Trophoblast cell (in vitro differentiated cells and primary cell): ENCODE measurements around the gene HMGN1.

Experiments
- DNase-seq, 2 donors: peaks; one replicate each; pipeline ENCODE4 v3.0.0-alpha.2; 2016
- H2AFZ ChIP-seq: 2 replicates; pipeline ENCODE4 v1.6.1; 2013; ENCODE audit warnings: low read length, moderate library complexity, mild to moderate bottlenecking; ENCODE audit not compliant: insufficient read depth, poor library complexity
- H2AK5ac ChIP-seq: 2 replicates; pipeline ENCODE4 v1.6.1; 2013; ENCODE audit warnings: mild to moderate bottlenecking, low read length
- H2BK120ac ChIP-seq: 2 replicates; pipeline ENCODE4 v1.6.1; 2013; ENCODE audit warnings: low read length, mild to moderate bottlenecking, moderate library complexity; ENCODE audit not compliant: insufficient read depth, poor library complexity
- H2BK12ac ChIP-seq: 2 replicates; pipeline ENCODE4 v1.6.1; 2013; ENCODE audit warnings: mild to moderate bottlenecking, low read length, moderate library complexity
- H2BK5ac ChIP-seq: 2 replicates; pipeline ENCODE4 v1.6.1; 2013; ENCODE audit warnings: low read length, low read depth, moderate library complexity, mild to moderate bottlenecking; ENCODE audit not compliant: poor library complexity
- H3K14ac ChIP-seq: 2 replicates; pipeline ENCODE4 v1.6.1; 2013; ENCODE audit warnings: mild to moderate bottlenecking, low read length
- H3K18ac ChIP-seq: 2 replicates; pipeline ENCODE4 v1.6.1; 2013; ENCODE audit warnings: mild to moderate bottlenecking, low read length
- H3K23ac ChIP-seq: 2 replicates; pipeline ENCODE4 v1.6.1; 2013; ENCODE audit warnings: low read length
- H3K27ac ChIP-seq: 2 replicates; pipeline ENCODE4 v1.5.1; 2013; ENCODE audit warnings: low read depth, mild to moderate bottlenecking, inconsistent platforms, low read length, moderate library complexity
- H3K27me3 ChIP-seq: 2 replicates; pipeline ENCODE4 v1.6.1; 2013; ENCODE audit warnings: inconsistent platforms, mild to moderate bottlenecking, low read length, moderate library complexity; ENCODE audit not compliant: insufficient read depth
- H3K36me3 ChIP-seq, 2 experiments: 1 replicate in 1 of 2; 2 replicates in 1 of 2; pipeline ENCODE4 v1.6.1; 2013; ENCODE audit warnings: low read length in 2 of 2, mild to moderate bottlenecking in 2 of 2, moderate library complexity in 1 of 2; ENCODE audit not compliant: insufficient read depth in 2 of 2, control insufficient read depth in 1 of 2
- H3K4ac ChIP-seq: 2 replicates; pipeline ENCODE4 v1.6.1; 2013; ENCODE audit warnings: low read depth, mild to moderate bottlenecking, low read length, moderate library complexity
- H3K4me1 ChIP-seq, 2 experiments: 1 replicate in 1 of 2; 2 replicates in 1 of 2; pipeline ENCODE4 v1.6.1; 2013; ENCODE audit warnings: low read length in 2 of 2, mild to moderate bottlenecking in 2 of 2, moderate library complexity in 1 of 2; ENCODE audit not compliant: insufficient read depth in 2 of 2, control insufficient read depth in 1 of 2
- H3K4me2 ChIP-seq: 2 replicates; pipeline ENCODE4 v1.6.1; 2013; ENCODE audit warnings: inconsistent platforms, mild to moderate bottlenecking, low read length, moderate library complexity
- H3K4me3 ChIP-seq: 2 replicates; pipeline ENCODE4 v1.5.1; 2013; ENCODE audit warnings: mild to moderate bottlenecking, low read depth, low read length, inconsistent platforms
- H3K79me1 ChIP-seq: one replicate; pipeline ENCODE4 v1.6.1; 2013; ENCODE audit warnings: low read length
- H3K79me2 ChIP-seq: 2 replicates; pipeline ENCODE4 v1.6.1; 2013; ENCODE audit warnings: low read length, mild to moderate bottlenecking; ENCODE audit not compliant: control insufficient read depth, insufficient read depth, poor library complexity
- H3K9ac ChIP-seq: 2 replicates; pipeline ENCODE4 v1.6.1; 2013; ENCODE audit warnings: mild to moderate bottlenecking, low read length
- H3K9me3 ChIP-seq: 2 replicates; pipeline ENCODE4 v1.6.1; 2013; ENCODE audit warnings: low read depth, mild to moderate bottlenecking, control low read depth, inconsistent platforms, low read length; ENCODE audit not compliant: insufficient read depth
- H4K12ac ChIP-seq: 2 replicates; pipeline ENCODE4 v1.6.1; 2013; ENCODE audit warnings: low read depth, mild to moderate bottlenecking, low read length, moderate library complexity
- H4K8ac ChIP-seq: 2 replicates; pipeline ENCODE4 v1.6.1; 2013; ENCODE audit warnings: low read depth, mild to moderate bottlenecking, low read length, moderate library complexity
- H4K91ac ChIP-seq: one replicate; pipeline ENCODE4 v1.6.1; 2013; ENCODE audit warnings: low read depth, mild to moderate bottlenecking, low read length, moderate library complexity
- WGBS: extraction: QIAGEN DNeasy Blood & Tissue Kit; methylation state at CpG from one replicate; pipeline ENCODE4 v1.1.7; 2013; ENCODE audit warnings: missing lambda C conversion rate; ENCODE audit not compliant: insufficient read length, insufficient coverage; ENCODE audit errors: extremely low coverage; 5-methylcytosine and 5-hydroxymethylcytosine counted together

HMGN1 gene

GRCh38 chr21:39381009-39381408 lies 32.1 kb upstream of the HMGN1 start:
- Histone ChIP-seq H3K14ac (no peak overlapping the region), H3K4me2 (peak overlapping the region; percentile 89), H4K91ac (no peak overlapping the region), H3K79me2 (peaks cover 1% of the 10 kb centered on the region), H3K23ac (no peak overlapping the region), H2BK120ac (no peak overlapping the region), H4K8ac (no peak overlapping the region), H2AK5ac (no peak overlapping the region), H4K12ac (no peak overlapping the region), H2AFZ (peak overlapping the region; percentile 94), H3K27ac (no peak overlapping the region), H2BK5ac (no peak overlapping the region), H3K18ac (no peak overlapping the region), H3K9me3 (no peaks in the 10 kb centered on the region), H3K4me3 (no peak overlapping the region), H3K36me3 (no peaks in the 10 kb centered on the region), H3K9ac (no peak overlapping the region), H3K79me1 (no peaks in the 10 kb centered on the region), H3K4ac (no peak overlapping the region), H3K4me1 (peaks cover 3 to 4% of the 10 kb centered on the region in 2 experiments), H3K27me3 (no peaks in the 10 kb centered on the region), H2BK12ac (no peak overlapping the region)
- WGBS: no CpG with 5 or more reads among the region's 12 CpGs
- no peak for DNase-seq

GRCh38 chr21:39379986-39380891 lies 31.4 kb upstream of the HMGN1 start:
- peak overlapping the region; percentile 39 for H4K12ac ChIP-seq
- H4K91ac ChIP-seq: peak overlapping the region; percentile 71
- peak overlapping the region; percentile 85 for H3K4me3 ChIP-seq
- peak overlapping the region; percentile 51 for H3K4ac ChIP-seq
- no peak overlapping the region for H3K23ac ChIP-seq
- no peak overlapping the region for H2BK120ac ChIP-seq
- peak overlapping the region; percentile 89 for H3K4me2 ChIP-seq
- no peak overlapping the region for H2AK5ac ChIP-seq
- peak; percentile 97 to 99 for DNase-seq
- H4K8ac ChIP-seq: peak overlapping the region; percentile 94
- H3K27me3 ChIP-seq: no peaks in the 10 kb centered on the region
- peak overlapping the region; percentile 25 for H3K18ac ChIP-seq
- H2BK5ac ChIP-seq: no peak overlapping the region
- WGBS: no CpG with 5 or more reads among the region's 65 CpGs
- H2AFZ ChIP-seq: peak overlapping the region; percentile 94
- H3K27ac ChIP-seq: no peak overlapping the region
- peak overlapping the region; percentile 59 for H3K14ac ChIP-seq
- H2BK12ac ChIP-seq: no peak overlapping the region
- peaks cover 1% of the 10 kb centered on the region for H3K79me2 ChIP-seq
- H3K79me1 ChIP-seq: no peaks in the 10 kb centered on the region
- H3K4me1 ChIP-seq: peaks cover 3 to 4% of the 10 kb centered on the region in 2 experiments
- no peaks in the 10 kb centered on the region for H3K36me3 ChIP-seq
- no peaks in the 10 kb centered on the region for H3K9me3 ChIP-seq
- peak overlapping the region; percentile 64 for H3K9ac ChIP-seq

GRCh38 chr21:39377444-39378050 lies 28.7 kb upstream of the HMGN1 start:
- H3K23ac ChIP-seq: no peak overlapping the region
- no peaks in the 10 kb centered on the region for H3K79me1 ChIP-seq
- H3K4me1 ChIP-seq: peaks cover 3 to 4% of the 10 kb centered on the region in 2 experiments
- no peak overlapping the region for H2BK5ac ChIP-seq
- no peak overlapping the region for H3K4me3 ChIP-seq
- H2AK5ac ChIP-seq: no peak overlapping the region
- no peak overlapping the region for H2BK120ac ChIP-seq
- no peak overlapping the region for H3K14ac ChIP-seq
- no peaks in the 10 kb centered on the region for H3K9me3 ChIP-seq
- no peaks in the 10 kb centered on the region for H3K27me3 ChIP-seq
- no CpG with 5 or more reads among the region's 7 CpGs for WGBS
- H3K18ac ChIP-seq: no peak overlapping the region
- no peak overlapping the region for H3K4me2 ChIP-seq
- no peak overlapping the region for H4K12ac ChIP-seq
- H4K8ac ChIP-seq: no peak overlapping the region
- no peak overlapping the region for H2BK12ac ChIP-seq
- no peak overlapping the region for H3K9ac ChIP-seq
- H3K27ac ChIP-seq: no peak overlapping the region
- H3K79me2 ChIP-seq: peaks cover 1% of the 10 kb centered on the region
- no peak overlapping the region for H3K4ac ChIP-seq
- H4K91ac ChIP-seq: no peak overlapping the region
- H2AFZ ChIP-seq: peak overlapping the region; percentile 64
- H3K36me3 ChIP-seq: no peaks in the 10 kb centered on the region
- DNase-seq: no peak

- Histone ChIP-seq H3K4me1 (no peaks in the 10 kb centered on the region), H3K18ac (no peak overlapping the region), H2AK5ac (no peak overlapping the region), H4K8ac (no peak overlapping the region), H3K79me1 (no peaks in the 10 kb centered on the region), H3K4me2 (no peak overlapping the region), H2BK12ac (no peak overlapping the region), H3K4me3 (no peak overlapping the region), H3K36me3 (no peaks in the 10 kb centered on the region), H3K79me2 (peaks cover 1% of the 10 kb centered on the region), H3K4ac (no peak overlapping the region), H2BK120ac (no peak overlapping the region), H3K23ac (no peak overlapping the region), H3K9ac (no peak overlapping the region), H2AFZ (no peak overlapping the region), H3K9me3 (no peaks in the 10 kb centered on the region), H2BK5ac (no peak overlapping the region), H3K14ac (no peak overlapping the region), H3K27ac (no peak overlapping the region), H4K91ac (no peak overlapping the region), H4K12ac (no peak overlapping the region), H3K27me3 (no peaks in the 10 kb centered on the region)
- no CpG with 5 or more reads among the region's 2 CpGs for WGBS
- DNase-seq: no peak
Observed at GRCh38 chr21:39375446-39375845, 26.6 kb upstream of the HMGN1 start.
